Activated CD8-positive, alpha-beta T cell treated with anti-CD3 and anti-CD28 coated beads, Interleukin-2, amount 10 ng/mL, durations not matched to agents 7 days and 5 days (primary cell): Measurements from ENCODE around the gene TSPYL4. TPM values are rescaled to one million over a fixed set of nuclear protein-coding genes. Genes with fewer than 3 reads are reported as not detected.

ENCODE experiments used
- ATAC-seq: fragments of 150-1000 bp; cut with Tn5 transposase; one replicate; pipeline ENCODE4 v1.10.0; 2021; ENCODE audit warnings: moderate library complexity
- CTCF ChIA-PET: fragments of 350-600 bp; sonication (Branson Sonifier 250); formaldehyde crosslinking; loops from one replicate; lab custom pipeline; 2021; ENCODE audit warnings: antibody characterized with exemption; lab: Charles Lee
- POLR2A ChIA-PET: fragments of 350-600 bp; sonication (Branson Sonifier 250); formaldehyde crosslinking; loops from one replicate; lab custom pipeline; 2021; ENCODE audit warnings: antibody characterized with exemption; lab: Charles Lee
- DNase-seq: peaks from one replicate; pipeline ENCODE4 v3.0.0-alpha.2; 2020
- H3K27ac Mint-ChIP-seq: one replicate; pipeline ENCODE4 v1.8.0; 2021; ENCODE audit warnings: mild to moderate bottlenecking, mixed read lengths
- H3K27me3 Mint-ChIP-seq: one replicate; pipeline ENCODE4 v1.8.0; 2021; ENCODE audit warnings: low read depth, mixed read lengths
- H3K36me3 Mint-ChIP-seq: one replicate; pipeline ENCODE4 v1.8.0; 2021; ENCODE audit warnings: low read depth, mixed read lengths
- H3K4me1 Mint-ChIP-seq: one replicate; pipeline ENCODE4 v1.8.0; 2021; ENCODE audit warnings: low read depth, mixed read lengths
- H3K4me3 Mint-ChIP-seq: one replicate; pipeline ENCODE4 v1.8.0; 2021; ENCODE audit warnings: mild to moderate bottlenecking, mixed read lengths
- H3K9me3 Mint-ChIP-seq: one replicate; pipeline ENCODE4 v1.8.0; 2022; ENCODE audit warnings: mixed read lengths; ENCODE audit not compliant: insufficient read depth
- total RNA-seq, 2 experiments: library from RNA; stranded (reverse); gene quantifications; one replicate each; pipeline ENCODE4 v1.2.3, GENCODE V29; 2021

The TSPYL4 gene
- total RNA-seq, 2 experiments from 2014 or later = 19.3 to 19.8 TPM

- DNase-seq (no peak), ATAC-seq (peak; percentile 66)
- H3K4me1 Mint-ChIP-seq = peaks cover 3% of the 10 kb centered on the region
- POLR2A ChIA-PET = no interaction called here
- peaks cover 24% of the 10 kb centered on the region for H3K36me3 Mint-ChIP-seq
- H3K27me3 Mint-ChIP-seq = no peaks in the 10 kb centered on the region
- H3K9me3 Mint-ChIP-seq = peaks cover 5% of the 10 kb centered on the region
- CTCF ChIA-PET = interaction anchor here (0.7 to 3.9 kb wide), 19 partner anchors 9 to 302 kb away, joined by 3 to 28 read pairs (median 4); partner anchors contain the start of genes RWDD1, TSPYL1 and TSPYL4
- no peak overlapping the region for H3K27ac Mint-ChIP-seq
- no peak overlapping the region for H3K4me3 Mint-ChIP-seq
Observed at GRCh38 chr6:116268589-116269293, 14.9 kb upstream of the TSPYL4 start.

GRCh38 chr6:116267836-116268588, 14.1 kb upstream of the TSPYL4 start:
- no peak overlapping the region for H3K4me3 Mint-ChIP-seq
- ATAC-seq (no peak), DNase-seq (no peak)
- H3K9me3 Mint-ChIP-seq = peaks cover 12% of the 10 kb centered on the region
- no peaks in the 10 kb centered on the region for H3K27me3 Mint-ChIP-seq
- ChIA-PET CTCF (interaction anchor here (0.9 to 3.9 kb wide), 18 partner anchors 9 to 303 kb away, joined by 3 to 28 read pairs (median 5); partner anchors contain the start of genes RWDD1, TSPYL1 and TSPYL4), POLR2A (interaction anchor here (1.0 kb wide), 1 partner anchor 14 kb away, joined by 3 read pairs; the partner anchor contains the start of gene TSPYL4)
- peaks cover 3% of the 10 kb centered on the region for H3K4me1 Mint-ChIP-seq
- H3K27ac Mint-ChIP-seq = no peak overlapping the region
- H3K36me3 Mint-ChIP-seq = peaks cover 24% of the 10 kb centered on the region

GRCh38 chr6:116266803-116267202, 12.9 kb upstream of the TSPYL4 start:
- CTCF ChIA-PET = interaction anchor here (0.8 to 1.8 kb wide), 2 partner anchors 9 to 294 kb away, joined by 3 to 6 read pairs; no protein-coding TSS in a partner anchor
- POLR2A ChIA-PET = interaction anchor here (0.6 to 1.0 kb wide), 2 partner anchors 12 to 45 kb away, joined by 3 read pairs; partner anchors contain the start of gene TSPYL4
- Mint-ChIP-seq H3K9me3 (peaks cover 16% of the 10 kb centered on the region), H3K4me3 (no peak overlapping the region), H3K27ac (no peak overlapping the region), H3K4me1 (peaks cover 3% of the 10 kb centered on the region), H3K27me3 (no peaks in the 10 kb centered on the region), H3K36me3 (peaks cover 27% of the 10 kb centered on the region)
- no peak for ATAC-seq
- DNase-seq = no peak

- Mint-ChIP-seq H3K4me3 (no peak overlapping the region), H3K27me3 (no peaks in the 10 kb centered on the region), H3K9me3 (peaks cover 16% of the 10 kb centered on the region), H3K4me1 (peaks cover 3% of the 10 kb centered on the region), H3K27ac (no peak overlapping the region), H3K36me3 (peaks cover 30% of the 10 kb centered on the region)
- ATAC-seq (peak; percentile 25), DNase-seq (no peak)
- ChIA-PET CTCF (no interaction called here), POLR2A (no interaction called here)
Observed at GRCh38 chr6:116265041-116265829, 11.4 kb upstream of the TSPYL4 start.

GRCh38 chr6:116263353-116263752, 9.5 kb upstream of the TSPYL4 start:
- ATAC-seq = no peak
- no peak overlapping the region for H3K27ac Mint-ChIP-seq
- peaks cover 16% of the 10 kb centered on the region for H3K9me3 Mint-ChIP-seq
- ChIA-PET POLR2A (no interaction called here), CTCF (interaction anchor here (0.6 kb wide), 1 partner anchor 90 kb away, joined by 3 read pairs; no protein-coding TSS in a partner anchor)
- H3K27me3 Mint-ChIP-seq = no peaks in the 10 kb centered on the region
- H3K4me3 Mint-ChIP-seq = no peak overlapping the region
- H3K36me3 Mint-ChIP-seq = peaks cover 30% of the 10 kb centered on the region
- DNase-seq = no peak
- no peaks in the 10 kb centered on the region for H3K4me1 Mint-ChIP-seq

GRCh38 chr6:116258520-116258919, 4.6 kb upstream of the TSPYL4 start:
- ChIA-PET POLR2A (no interaction called here), CTCF (interaction anchor here (0.9 to 1.3 kb wide), 2 partner anchors 9 to 14 kb away, joined by 3 read pairs; no protein-coding TSS in a partner anchor)
- Mint-ChIP-seq H3K4me1 (no peaks in the 10 kb centered on the region), H3K4me3 (no peak overlapping the region), H3K27ac (no peak overlapping the region), H3K36me3 (peaks cover 16% of the 10 kb centered on the region), H3K27me3 (no peaks in the 10 kb centered on the region), H3K9me3 (peaks cover 9% of the 10 kb centered on the region)
- ATAC-seq (no peak), DNase-seq (no peak)

- peaks cover 8% of the 10 kb centered on the region for H3K4me1 Mint-ChIP-seq
- ATAC-seq = no peak
- CTCF ChIA-PET = interaction anchor here (1.5 kb wide), 1 partner anchor 12 kb away, joined by 4 read pairs; no protein-coding TSS in a partner anchor
- H3K36me3 Mint-ChIP-seq = peaks cover 13% of the 10 kb centered on the region
- H3K27ac Mint-ChIP-seq = no peak overlapping the region
- DNase-seq = no peak
- no peaks in the 10 kb centered on the region for H3K27me3 Mint-ChIP-seq
- H3K9me3 Mint-ChIP-seq = no peaks in the 10 kb centered on the region
- H3K4me3 Mint-ChIP-seq = no peak overlapping the region
- POLR2A ChIA-PET = interaction anchor here (1.6 kb wide), 1 partner anchor 23 kb away, joined by 5 read pairs; the partner anchor contains the start of gene TSPYL1
Observed at GRCh38 chr6:116256694-116257093, 2.8 kb upstream of the TSPYL4 start.

- no peaks in the 10 kb centered on the region for H3K27me3 Mint-ChIP-seq
- H3K9me3 Mint-ChIP-seq = no peaks in the 10 kb centered on the region
- ChIA-PET CTCF (interaction anchor here (1.1 to 1.6 kb wide), 3 partner anchors 13 to 38 kb away, joined by 3 to 6 read pairs (median 6); partner anchors contain the start of gene TSPYL1), POLR2A (interaction anchor here (1.6 to 4.7 kb wide), 2 partner anchors 12 to 24 kb away, joined by 3 to 51 read pairs; partner anchors contain the start of gene TSPYL1)
- H3K27ac Mint-ChIP-seq = no peak overlapping the region
- ATAC-seq (no peak), DNase-seq (no peak)
- H3K36me3 Mint-ChIP-seq = peaks cover 12% of the 10 kb centered on the region
- H3K4me1 Mint-ChIP-seq = peaks cover 22% of the 10 kb centered on the region
- H3K4me3 Mint-ChIP-seq = no peak overlapping the region
Observed at GRCh38 chr6:116255246-116255800, 1.4 kb upstream of the TSPYL4 start.

GRCh38 chr6:116254297-116255056, 602 bp upstream of the TSPYL4 start:
- DNase-seq = no peak
- POLR2A ChIA-PET = interaction anchor here (0.9 to 4.7 kb wide), 7 partner anchors 9 to 316 kb away, joined by 3 to 51 read pairs (median 4); partner anchors contain the start of genes NT5DC1, RWDD1 and TSPYL1
- no peak overlapping the region for H3K27ac Mint-ChIP-seq
- peaks cover 17% of the 10 kb centered on the region for H3K36me3 Mint-ChIP-seq
- H3K4me3 Mint-ChIP-seq = no peak overlapping the region
- H3K9me3 Mint-ChIP-seq = no peaks in the 10 kb centered on the region
- no peaks in the 10 kb centered on the region for H3K27me3 Mint-ChIP-seq
- peak; percentile 21 for ATAC-seq
- CTCF ChIA-PET = interaction anchor here (1.1 to 1.6 kb wide), 3 partner anchors 14 to 37 kb away, joined by 3 to 6 read pairs (median 6); partner anchors contain the start of gene TSPYL1
- peaks cover 27% of the 10 kb centered on the region for H3K4me1 Mint-ChIP-seq

GRCh38 chr6:116253188-116253504, 729 bp downstream of the TSPYL4 start:
- H3K27me3 Mint-ChIP-seq = no peaks in the 10 kb centered on the region
- no peaks in the 10 kb centered on the region for H3K9me3 Mint-ChIP-seq
- DNase-seq = no peak
- ChIA-PET CTCF (interaction anchor here (1.3 to 2.1 kb wide), 3 partner anchors 10 to 35 kb away, joined by 3 to 9 read pairs (median 3); no protein-coding TSS in a partner anchor), POLR2A (interaction anchor here (1.1 to 4.7 kb wide), 4 partner anchors 8 to 318 kb away, joined by 4 to 51 read pairs (median 7); partner anchors contain the start of genes NT5DC1, RWDD1 and TSPYL1)
- H3K4me1 Mint-ChIP-seq = peaks cover 31% of the 10 kb centered on the region
- H3K36me3 Mint-ChIP-seq = peaks cover 17% of the 10 kb centered on the region
- no peak overlapping the region for H3K4me3 Mint-ChIP-seq
- ATAC-seq = no peak
- H3K27ac Mint-ChIP-seq = no peak overlapping the region
